NB4 (cell line): ENCODE data around the gene SLC5A2.

Experiments
- DNase-seq: peaks from one replicate; pipeline ENCODE4 v3.0.0; 2010; ENCODE audit warnings: low read depth
- H3K4me3 ChIP-seq: one replicate; pipeline ENCODE4 v1.5.1; 2011; ENCODE audit warnings: mild to moderate bottlenecking, low read depth, low read length, moderate library complexity
- CTCF ChIP-seq: IDR thresholded peaks from one replicate; pipeline ENCODE4 v1.5.1; 2012; ENCODE audit warnings: low read depth, low read length
- MAX ChIP-seq: IDR thresholded peaks from 2 replicates; pipeline ENCODE4 v1.6.1; 2011; ENCODE audit warnings: low read depth, low read length
- MYC ChIP-seq: IDR thresholded peaks from 2 replicates; pipeline ENCODE4 v1.6.1; 2011; ENCODE audit warnings: low read depth, low read length
- POLR2A ChIP-seq: IDR thresholded peaks from 2 replicates; pipeline ENCODE4 v1.6.1; 2011; ENCODE audit warnings: mild to moderate bottlenecking; ENCODE audit not compliant: insufficient read length; ENCODE audit errors: extremely low read depth

SLC5A2 gene

GRCh38 chr16:31467858-31468257 lies 15.1 kb upstream of the SLC5A2 start:
- H3K4me3 ChIP-seq: no peak overlapping the region
- no peak for DNase-seq
- TF ChIP-seq MYC (no peak), CTCF (no peak), POLR2A (no peak), MAX (no peak)

- TF ChIP-seq POLR2A: no peak
- no peak for TF ChIP-seq MAX
- no peak overlapping the region for H3K4me3 ChIP-seq
- no peak for DNase-seq
Observed at GRCh38 chr16:31470615-31471014, 12.3 kb upstream of the SLC5A2 start.

GRCh38 chr16:31471241-31471874 lies 11.6 kb upstream of the SLC5A2 start:
- TF ChIP-seq POLR2A (no peak), CTCF (no peak), MAX (no peak), MYC (no peak)

GRCh38 chr16:31471875-31472708 lies 10.8 kb upstream of the SLC5A2 start, which contains the start of gene TGFB1I1:
TSS of gene TGFB1I1 (plus strand) at chr16:31472152. CDS start at chr16:31472189, 37 bp downstream.
- no peak for TF ChIP-seq MYC
- no peak for TF ChIP-seq POLR2A
- TF ChIP-seq CTCF: no peak
- no peak for TF ChIP-seq MAX
- peak; percentile 87 for DNase-seq
- peak within 1 kb of the TSS; percentile 16 for H3K4me3 ChIP-seq

More at GRCh38 chr16:31471241-31471874, 11.6 kb upstream of the SLC5A2 start:
- DNase-seq: no peak
- H3K4me3 ChIP-seq: peak overlapping the region; percentile 14

GRCh38 chr16:31472709-31473203 lies 10.2 kb upstream of the SLC5A2 start:
- H3K4me3 ChIP-seq: no peak overlapping the region
- TF ChIP-seq MYC (no peak), CTCF (peak; percentile 7)
- peak; percentile 64 for DNase-seq

- DNase-seq: no peak
- no peak for TF ChIP-seq MYC
- H3K4me3 ChIP-seq: no peak overlapping the region
Observed at GRCh38 chr16:31473264-31473984, 9.5 kb upstream of the SLC5A2 start.
